Gastroesophageal sphincter (tissue), 4 donors: Measurements from ENCODE around the gene SETD5. TPM values are rescaled to one million over a fixed set of nuclear protein-coding genes. Genes with fewer than 3 reads are reported as not detected.

Source experiments
- ATAC-seq: fragments of 150-250 bp; one replicate; pipeline ENCODE4 v1.9.1; 2016; ENCODE audit warnings: mild to moderate bottlenecking, moderate library complexity
- H3K27ac ChIP-seq, 4 donors: fragments of 200-600 bp; sonication (generic) in 3 of 4; 1 replicate in 3 of 4; 2 replicates in 1 of 4; pipeline ENCODE4 v1.5.1; 2016 to 2019
- H3K27me3 ChIP-seq: fragments of 200-600 bp; sonication (generic); one replicate; pipeline ENCODE4 v1.5.1; 2019
- H3K36me3 ChIP-seq, 2 donors: fragments of 200-600 bp; sonication (generic); one replicate each; pipeline ENCODE4 v1.5.1; 2019; ENCODE audit warnings: control low read depth in 1 of 2
- H3K4me1 ChIP-seq, 3 donors: fragments of 200-600 bp; sonication (generic); 1 replicate in 2 of 3; 2 replicates in 1 of 3; pipeline ENCODE4 v1.5.1; 2016 to 2019; ENCODE audit warnings: control low read depth in 2 of 3
- H3K4me3 ChIP-seq, 2 donors: fragments of 200-600 bp; sonication (generic); one replicate each; pipeline ENCODE4 v1.5.1; 2019; ENCODE audit warnings: mild to moderate bottlenecking in 1 of 2, moderate library complexity in 1 of 2
- H3K9me3 ChIP-seq, 3 donors: fragments of 200-600 bp; sonication (generic); one replicate each; pipeline ENCODE4 v1.5.1; 2017 to 2019; ENCODE audit warnings: control low read depth in 2 of 3
- EP300 ChIP-seq: sonication (generic); formaldehyde crosslinking; IDR thresholded peaks from one replicate; pipeline ENCODE4 v1.6.1; 2017; ENCODE audit warnings: antibody characterized with exemption, mild to moderate bottlenecking
- POLR2A ChIP-seq, 2 donors: fragments of 450-650 bp; IDR thresholded peaks; one replicate each; pipeline ENCODE4 v1.6.1; 2017; ENCODE audit warnings: antibody characterized with exemption in 2 of 2, mild to moderate bottlenecking in 2 of 2, moderate library complexity in 1 of 2
- POLR2AphosphoS5 ChIP-seq: sonication (generic); formaldehyde crosslinking; IDR thresholded peaks from one replicate; pipeline ENCODE4 v1.6.1; 2017; ENCODE audit warnings: antibody characterized with exemption
- WGBS, 2 donors: methylation state at CpG; one replicate each; pipeline ENCODE4 v1.1.5; 2018; ENCODE audit warnings: low coverage in 1 of 2; 5-methylcytosine and 5-hydroxymethylcytosine counted together
- total RNA-seq, 4 donors: library from RNA; depleted of rRNA; stranded (reverse); fragments of >200 nt; gene quantifications; one replicate each; pipeline ENCODE4 v1.1.0, GENCODE V29; 2016
- TF ChIP-seq, protein P1 (sequence below), 4 experiments: fragments of 200-600 bp in 2 of 4; fragments of 450-650 bp in 2 of 4; sonication (generic) in 1 of 4; IDR thresholded peaks; one replicate each; pipeline ENCODE4 v1.5.1; 2017 to 2019; ENCODE audit warnings: antibody characterized with exemption in 4 of 4, mild to moderate bottlenecking in 2 of 4, moderate library complexity in 2 of 4

SETD5 gene
- total RNA-seq, 4 donors from 2014 or later = 51.5 to 95.3 (median 76.8) TPM

- peak overlapping the region in 1 of 2 donors; percentile 3 for H3K4me3 ChIP-seq
- ATAC-seq = no peak
These were observed 5.2 kb downstream of the SETD5 start for GRCh38 chr3:9402410-9403228.

GRCh38 chr3:9403463-9403862 lies 6.0 kb downstream of the SETD5 start:
- Histone ChIP-seq H3K27ac (peak overlapping the region in 1 of 4 donors; percentile 99), H3K4me1 (peaks cover 42 to 97% (median 52%) of the 10 kb centered on the region in 3 donors), H3K4me3 (no peak overlapping the region), H3K36me3 (no peaks in the 10 kb centered on the region), H3K27me3 (no peaks in the 10 kb centered on the region), H3K9me3 (no peaks in the 10 kb centered on the region)
- ATAC-seq = no peak
- no peak for TF ChIP-seq POLR2A (IDR thresholded peaks at IDR 0.05)
- TF ChIP-seq EP300 = no peak
- TF ChIP-seq, protein P1, sequence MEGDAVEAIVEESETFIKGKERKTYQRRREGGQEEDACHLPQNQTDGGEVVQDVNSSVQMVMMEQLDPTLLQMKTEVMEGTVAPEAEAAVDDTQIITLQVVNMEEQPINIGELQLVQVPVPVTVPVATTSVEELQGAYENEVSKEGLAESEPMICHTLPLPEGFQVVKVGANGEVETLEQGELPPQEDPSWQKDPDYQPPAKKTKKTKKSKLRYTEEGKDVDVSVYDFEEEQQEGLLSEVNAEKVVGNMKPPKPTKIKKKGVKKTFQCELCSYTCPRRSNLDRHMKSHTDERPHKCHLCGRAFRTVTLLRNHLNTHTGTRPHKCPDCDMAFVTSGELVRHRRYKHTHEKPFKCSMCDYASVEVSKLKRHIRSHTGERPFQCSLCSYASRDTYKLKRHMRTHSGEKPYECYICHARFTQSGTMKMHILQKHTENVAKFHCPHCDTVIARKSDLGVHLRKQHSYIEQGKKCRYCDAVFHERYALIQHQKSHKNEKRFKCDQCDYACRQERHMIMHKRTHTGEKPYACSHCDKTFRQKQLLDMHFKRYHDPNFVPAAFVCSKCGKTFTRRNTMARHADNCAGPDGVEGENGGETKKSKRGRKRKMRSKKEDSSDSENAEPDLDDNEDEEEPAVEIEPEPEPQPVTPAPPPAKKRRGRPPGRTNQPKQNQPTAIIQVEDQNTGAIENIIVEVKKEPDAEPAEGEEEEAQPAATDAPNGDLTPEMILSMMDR (IDR thresholded peaks at IDR 0.05) = no peak
- TF ChIP-seq POLR2AphosphoS5 = no peak
- 34 to 42% methylated on average over 2 of the region's 2 CpGs for WGBS, 2 donors

More at GRCh38 chr3:9402410-9403228, 5.2 kb downstream of the SETD5 start:
- Histone ChIP-seq H3K36me3 (no peaks in the 10 kb centered on the region), H3K4me1 (peaks cover 42 to 88% (median 46%) of the 10 kb centered on the region in 3 donors), H3K9me3 (no peaks in the 10 kb centered on the region), H3K27ac (peak overlapping the region; percentile 43 to 99 (median 98)), H3K27me3 (no peaks in the 10 kb centered on the region)
- 14 to 18% methylated on average over 3 of the region's 3 CpGs for WGBS, 2 donors
- no peak for TF ChIP-seq POLR2A (IDR thresholded peaks at IDR 0.05)
- no peak for TF ChIP-seq POLR2AphosphoS5
- TF ChIP-seq, protein P1 (IDR thresholded peaks at IDR 0.05) = no peak
- no peak for TF ChIP-seq EP300

DNA sequence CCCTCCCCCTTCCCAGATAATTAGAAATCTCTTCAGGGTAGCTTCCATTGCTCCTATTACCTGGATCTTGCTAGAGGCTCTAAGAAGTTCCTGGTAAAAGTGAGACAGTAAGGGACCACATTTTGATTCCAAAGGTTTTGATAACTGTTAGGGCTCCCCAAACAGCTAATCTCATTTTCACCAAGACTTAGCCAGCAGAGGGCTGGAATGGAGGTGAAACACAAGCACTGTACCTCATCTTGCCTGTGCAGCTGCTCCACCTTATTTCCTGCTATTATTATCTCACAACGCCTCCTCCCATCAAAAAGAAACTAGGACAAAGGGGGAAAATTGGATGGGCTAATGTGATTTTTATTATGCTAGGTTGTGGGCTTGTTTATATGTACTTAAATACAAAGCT lies 7.3 kb downstream of the SETD5 start:
- ATAC-seq = no peak

DNA sequence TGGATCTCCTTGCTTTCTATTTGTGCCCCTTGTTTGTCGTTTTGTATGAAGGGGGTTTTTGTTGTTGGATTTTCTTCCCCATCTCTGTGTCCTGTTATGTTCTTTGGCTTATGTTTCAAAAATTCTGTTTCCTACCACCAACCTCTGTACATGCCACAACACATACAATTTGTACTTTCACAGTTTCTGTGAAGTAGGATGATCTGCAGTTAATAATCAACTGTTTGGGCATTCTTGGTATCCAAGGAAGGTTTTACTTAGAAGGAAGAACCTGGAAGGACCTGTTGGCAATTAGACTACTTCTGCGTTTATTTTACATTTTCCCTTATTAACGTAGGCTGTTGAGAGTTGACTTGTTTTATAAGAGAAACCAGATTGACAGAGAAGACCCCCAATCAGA lies 8.3 kb downstream of the SETD5 start:
- TF ChIP-seq, protein P1 (IDR thresholded peaks at IDR 0.05) = no peak
- TF ChIP-seq POLR2AphosphoS5 (no peak), POLR2A (IDR thresholded peaks at IDR 0.05) (no peak), EP300 (no peak)
- H3K36me3 ChIP-seq = no peaks in the 10 kb centered on the region
- no peak overlapping the region for H3K4me3 ChIP-seq
- H3K4me1 ChIP-seq = peaks cover 37 to 100% (median 49%) of the 10 kb centered on the region in 3 donors
- no peak for ATAC-seq
- peak overlapping the region in 1 of 4 donors; percentile 21 for H3K27ac ChIP-seq
- no peaks in the 10 kb centered on the region for H3K9me3 ChIP-seq
- 30 to 49% methylated on average over 3 of the region's 3 CpGs for WGBS, 2 donors
- H3K27me3 ChIP-seq = no peaks in the 10 kb centered on the region

More for the DNA sequence above, 7.3 kb downstream of the SETD5 start:
- Histone ChIP-seq H3K4me1 (peaks cover 42 to 100% (median 54%) of the 10 kb centered on the region in 3 donors), H3K9me3 (no peaks in the 10 kb centered on the region), H3K36me3 (no peaks in the 10 kb centered on the region), H3K27ac (peak overlapping the region in 3 of 4 donors; percentile 21 to 27 (median 25)), H3K4me3 (no peak overlapping the region), H3K27me3 (no peaks in the 10 kb centered on the region)
- TF ChIP-seq, protein P1 (IDR thresholded peaks at IDR 0.05) = peak in 1 of 4 experiments; percentile 4
- no peak for TF ChIP-seq POLR2A (IDR thresholded peaks at IDR 0.05)
- WGBS, 2 donors = 0 to 18% methylated on average over 1 of the region's 1 CpG
